Sigmoid colon (tissue), 3 donors: ENCODE results near the gene OCEL1.

Experiments
- POLR2A ChIP-seq, 2 donors: fragments of 450-650 bp; IDR thresholded peaks; one replicate each; pipeline ENCODE4 v1.6.1; 2016; ENCODE audit warnings: antibody characterized with exemption in 2 of 2, mild to moderate bottlenecking in 2 of 2, moderate library complexity in 2 of 2
- TF ChIP-seq, protein P1 (sequence below), 4 experiments: fragments of 450-650 bp in 3 of 4; fragments of 200-600 bp in 1 of 4; IDR thresholded peaks; one replicate each; pipeline ENCODE4 v1.5.1; 2016 to 2019; ENCODE audit warnings: antibody characterized with exemption in 4 of 4, mild to moderate bottlenecking in 3 of 4, moderate library complexity in 2 of 4

DNA sequence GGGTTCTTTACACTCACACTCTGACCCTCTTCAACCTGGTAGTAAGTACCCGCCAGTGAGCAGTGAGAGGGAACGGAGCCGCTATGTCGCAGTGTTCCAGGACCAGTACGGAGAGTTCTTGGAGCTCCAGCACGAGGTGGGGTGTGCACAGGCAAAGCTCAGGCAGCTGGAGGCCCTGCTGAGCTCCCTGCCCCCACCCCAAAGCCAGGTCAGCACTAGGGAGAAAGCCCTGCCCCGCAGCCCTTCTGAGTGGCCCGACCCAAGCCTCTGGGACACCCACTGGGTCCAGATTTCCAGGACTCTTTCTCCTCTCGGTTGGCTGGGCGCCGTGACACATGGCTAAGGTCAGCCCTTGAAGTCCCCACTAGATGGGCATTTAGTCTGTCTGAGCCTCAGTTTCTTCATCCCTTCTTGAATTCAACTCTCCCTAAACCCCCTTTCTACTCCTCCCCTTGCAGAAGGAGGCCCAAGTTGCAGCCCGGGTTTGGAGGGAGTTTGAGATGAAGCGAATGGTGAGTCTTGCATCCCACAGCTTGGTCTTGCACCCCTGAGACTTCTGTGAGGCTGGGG is 1.9 kb downstream of the OCEL1 start:
- TF ChIP-seq, protein P1, sequence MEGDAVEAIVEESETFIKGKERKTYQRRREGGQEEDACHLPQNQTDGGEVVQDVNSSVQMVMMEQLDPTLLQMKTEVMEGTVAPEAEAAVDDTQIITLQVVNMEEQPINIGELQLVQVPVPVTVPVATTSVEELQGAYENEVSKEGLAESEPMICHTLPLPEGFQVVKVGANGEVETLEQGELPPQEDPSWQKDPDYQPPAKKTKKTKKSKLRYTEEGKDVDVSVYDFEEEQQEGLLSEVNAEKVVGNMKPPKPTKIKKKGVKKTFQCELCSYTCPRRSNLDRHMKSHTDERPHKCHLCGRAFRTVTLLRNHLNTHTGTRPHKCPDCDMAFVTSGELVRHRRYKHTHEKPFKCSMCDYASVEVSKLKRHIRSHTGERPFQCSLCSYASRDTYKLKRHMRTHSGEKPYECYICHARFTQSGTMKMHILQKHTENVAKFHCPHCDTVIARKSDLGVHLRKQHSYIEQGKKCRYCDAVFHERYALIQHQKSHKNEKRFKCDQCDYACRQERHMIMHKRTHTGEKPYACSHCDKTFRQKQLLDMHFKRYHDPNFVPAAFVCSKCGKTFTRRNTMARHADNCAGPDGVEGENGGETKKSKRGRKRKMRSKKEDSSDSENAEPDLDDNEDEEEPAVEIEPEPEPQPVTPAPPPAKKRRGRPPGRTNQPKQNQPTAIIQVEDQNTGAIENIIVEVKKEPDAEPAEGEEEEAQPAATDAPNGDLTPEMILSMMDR (IDR thresholded peaks at IDR 0.05): no peak
- no peak for TF ChIP-seq POLR2A (IDR thresholded peaks at IDR 0.05)
